Vagina (tissue), 2 donors: ENCODE results near the gene MRPS12. TPM values are rescaled to one million over a fixed set of nuclear protein-coding genes. Genes with fewer than 3 reads are reported as not detected.

ENCODE experiments used
- DNase-seq, 2 donors: peaks; one replicate each; pipeline ENCODE4 v3.0.0-alpha.2; 2017; ENCODE audit errors: extremely low spot score in 2 of 2
- H3K27ac ChIP-seq: fragments of 200-600 bp; sonication (generic); one replicate; pipeline ENCODE4 v1.5.1; 2019
- H3K27me3 ChIP-seq: fragments of 200-600 bp; sonication (generic); one replicate; pipeline ENCODE4 v1.5.1; 2019
- H3K36me3 ChIP-seq, 2 donors: fragments of 200-600 bp; sonication (generic); one replicate each; pipeline ENCODE4 v1.5.1; 2017 to 2019
- H3K4me1 ChIP-seq: fragments of 200-600 bp; sonication (generic); one replicate; pipeline ENCODE4 v1.5.1; 2019
- H3K4me3 ChIP-seq, 2 donors: fragments of 200-600 bp; sonication (generic); 1 replicate in 1 of 2; 2 replicates in 1 of 2; pipeline ENCODE4 v1.5.1; 2016 to 2019
- H3K9me3 ChIP-seq: fragments of 200-600 bp; sonication (generic); one replicate; pipeline ENCODE4 v1.5.1; 2019
- POLR2A ChIP-seq, 2 donors: fragments of 450-650 bp; IDR thresholded peaks; one replicate each; pipeline ENCODE4 v1.6.1; 2017; ENCODE audit warnings: antibody characterized with exemption in 2 of 2, mild to moderate bottlenecking in 2 of 2, moderate library complexity in 2 of 2
- POLR2AphosphoS5 ChIP-seq, 2 donors: sonication (generic); formaldehyde crosslinking; IDR thresholded peaks; one replicate each; pipeline ENCODE4 v1.9.0; 2017; ENCODE audit warnings: antibody characterized with exemption in 2 of 2, mild to moderate bottlenecking in 2 of 2, low read depth in 1 of 2; ENCODE audit not compliant: insufficient read depth in 1 of 2
- intact Hi-C: fragments of 100-400 bp; cut with DNase I; formaldehyde crosslinking; loops from one replicate; pipeline ENCODE4 v1.15.1; 2023
- total RNA-seq: library from RNA; depleted of rRNA; stranded (reverse); fragments of >200 nt; gene quantifications from one replicate; pipeline ENCODE4 v1.2.3, GENCODE V29; 2016
- TF ChIP-seq, protein P1 (sequence below), 3 experiments: fragments of 450-650 bp in 2 of 3; fragments of 200-600 bp in 1 of 3; sonication (generic) in 1 of 3; IDR thresholded peaks; one replicate each; pipeline ENCODE4 v1.5.1; 2017 to 2019; ENCODE audit warnings: antibody characterized with exemption in 3 of 3, mild to moderate bottlenecking in 2 of 3, moderate library complexity in 2 of 3

The MRPS12 gene
- total RNA-seq, 1 donor from 2014 or later: 44.7 TPM

DNA sequence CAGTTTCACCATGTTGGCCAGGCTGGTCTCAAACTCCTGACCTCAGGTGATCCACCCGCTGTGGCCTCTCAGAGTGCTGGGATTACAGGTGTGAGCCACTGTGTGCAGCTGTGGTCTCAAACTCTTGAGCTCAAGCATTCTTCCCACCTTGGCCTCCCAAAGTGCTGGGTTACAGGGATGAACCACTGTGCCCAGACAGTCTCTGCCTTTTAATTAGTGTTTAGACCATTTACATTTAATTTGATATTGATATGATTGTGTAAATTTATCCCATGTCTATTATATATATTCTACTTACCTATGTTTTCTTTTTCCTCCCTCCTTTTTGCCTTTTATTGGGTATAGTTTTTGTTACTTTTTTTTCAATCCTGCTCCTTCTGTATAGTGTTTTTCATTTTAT lies 29.1 kb upstream of the MRPS12 start:
- DNase-seq: no peak
- intact Hi-C loops: no loop called here
- Histone ChIP-seq H3K27me3 (no peaks in the 10 kb centered on the region), H3K9me3 (no peaks in the 10 kb centered on the region), H3K4me1 (peaks cover 35% of the 10 kb centered on the region), H3K36me3 (peaks cover 0 to 10% of the 10 kb centered on the region in 2 donors), H3K4me3 (no peak overlapping the region), H3K27ac (no peak overlapping the region)
- TF ChIP-seq POLR2A (IDR thresholded peaks at IDR 0.05) (no peak), POLR2AphosphoS5 (IDR thresholded peaks at IDR 0.05; ENCODE audit: insufficient read depth in 1 of 2, low read depth in 1 of 2) (no peak)
- TF ChIP-seq, protein P1, sequence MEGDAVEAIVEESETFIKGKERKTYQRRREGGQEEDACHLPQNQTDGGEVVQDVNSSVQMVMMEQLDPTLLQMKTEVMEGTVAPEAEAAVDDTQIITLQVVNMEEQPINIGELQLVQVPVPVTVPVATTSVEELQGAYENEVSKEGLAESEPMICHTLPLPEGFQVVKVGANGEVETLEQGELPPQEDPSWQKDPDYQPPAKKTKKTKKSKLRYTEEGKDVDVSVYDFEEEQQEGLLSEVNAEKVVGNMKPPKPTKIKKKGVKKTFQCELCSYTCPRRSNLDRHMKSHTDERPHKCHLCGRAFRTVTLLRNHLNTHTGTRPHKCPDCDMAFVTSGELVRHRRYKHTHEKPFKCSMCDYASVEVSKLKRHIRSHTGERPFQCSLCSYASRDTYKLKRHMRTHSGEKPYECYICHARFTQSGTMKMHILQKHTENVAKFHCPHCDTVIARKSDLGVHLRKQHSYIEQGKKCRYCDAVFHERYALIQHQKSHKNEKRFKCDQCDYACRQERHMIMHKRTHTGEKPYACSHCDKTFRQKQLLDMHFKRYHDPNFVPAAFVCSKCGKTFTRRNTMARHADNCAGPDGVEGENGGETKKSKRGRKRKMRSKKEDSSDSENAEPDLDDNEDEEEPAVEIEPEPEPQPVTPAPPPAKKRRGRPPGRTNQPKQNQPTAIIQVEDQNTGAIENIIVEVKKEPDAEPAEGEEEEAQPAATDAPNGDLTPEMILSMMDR (IDR thresholded peaks at IDR 0.05): no peak

DNA sequence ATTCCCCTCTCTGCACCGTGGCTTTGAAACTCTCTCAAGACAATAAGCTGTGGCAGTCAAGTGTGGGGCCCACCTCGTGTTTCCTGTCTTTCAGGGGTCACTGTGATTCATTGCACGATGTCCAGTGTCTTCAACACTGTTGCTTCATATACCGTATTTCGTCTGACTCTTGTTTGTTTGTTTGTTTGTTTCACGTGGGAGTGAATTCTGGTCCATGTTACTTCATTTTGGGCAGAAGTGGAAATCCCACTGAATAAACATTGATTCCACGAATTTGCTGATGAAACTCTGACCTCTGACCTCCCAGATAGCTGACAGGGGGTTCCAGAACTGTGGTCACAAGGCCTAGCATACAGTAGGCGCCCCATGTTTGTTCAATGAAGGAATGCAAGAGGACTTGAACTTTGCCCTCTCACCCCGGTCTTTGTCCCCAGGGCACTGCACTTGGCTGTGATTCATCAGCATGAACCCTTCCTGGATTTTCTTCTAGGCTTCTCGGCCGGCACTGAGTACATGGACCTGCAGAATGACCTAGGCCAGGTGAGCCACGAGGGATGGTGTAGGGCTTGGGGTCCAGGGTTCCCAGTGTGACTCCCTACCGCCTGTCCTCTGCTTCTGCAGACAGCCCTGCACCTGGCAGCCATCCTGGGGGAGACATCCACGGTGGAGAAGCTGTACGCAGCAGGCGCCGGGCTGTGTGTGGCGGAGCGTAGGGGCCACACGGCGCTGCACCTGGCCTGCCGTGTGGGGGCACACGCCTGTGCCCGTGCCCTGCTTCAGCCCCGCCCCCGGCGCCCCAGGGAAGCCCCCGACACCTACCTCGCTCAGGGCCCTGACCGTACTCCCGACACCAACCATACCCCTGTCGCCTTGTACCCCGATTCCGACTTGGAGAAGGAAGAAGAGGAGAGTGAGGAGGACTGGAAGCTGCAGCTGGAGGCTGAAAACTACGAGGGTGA lies 25.9 kb upstream of the MRPS12 start:
- intact Hi-C loops: no loop called here
- no peak overlapping the region for H3K4me3 ChIP-seq
- H3K4me1 ChIP-seq: peaks cover 16% of the 10 kb centered on the region
- DNase-seq: no peak
- TF ChIP-seq, protein P1 (IDR thresholded peaks at IDR 0.05): no peak
- no peak for TF ChIP-seq POLR2A (IDR thresholded peaks at IDR 0.05)
- TF ChIP-seq POLR2AphosphoS5 (IDR thresholded peaks at IDR 0.05; ENCODE audit: insufficient read depth in 1 of 2, low read depth in 1 of 2): no peak
- no peaks in the 10 kb centered on the region for H3K9me3 ChIP-seq
- H3K36me3 ChIP-seq: peaks cover 0 to 22% of the 10 kb centered on the region in 2 donors
- H3K27ac ChIP-seq: no peak overlapping the region
- no peaks in the 10 kb centered on the region for H3K27me3 ChIP-seq

DNA sequence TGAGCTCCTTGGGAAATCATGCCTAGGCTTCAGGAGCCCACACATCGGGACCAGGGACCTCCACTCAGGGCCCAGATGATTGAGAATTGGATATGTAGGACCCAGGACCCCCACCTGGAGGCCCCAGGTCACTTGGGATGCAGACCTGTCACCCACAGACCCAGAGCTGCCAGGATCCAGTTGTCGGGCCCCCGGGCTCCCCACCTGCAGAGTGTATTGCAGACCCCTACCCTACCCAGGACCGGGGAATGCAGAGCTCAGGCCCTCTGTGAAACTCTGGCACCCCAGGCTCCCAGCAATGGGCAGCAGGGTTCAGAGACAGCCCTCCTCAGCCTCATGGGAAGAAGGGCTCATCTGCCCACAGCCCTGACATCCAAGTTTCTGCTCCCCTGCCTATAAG lies 25.1 kb upstream of the MRPS12 start:
- Histone ChIP-seq H3K4me1 (peaks cover 11% of the 10 kb centered on the region), H3K4me3 (no peak overlapping the region), H3K27me3 (no peaks in the 10 kb centered on the region), H3K36me3 (peaks cover 0 to 22% of the 10 kb centered on the region in 2 donors), H3K27ac (no peak overlapping the region), H3K9me3 (no peaks in the 10 kb centered on the region)
- intact Hi-C loops: no loop called here
- no peak for DNase-seq
- TF ChIP-seq POLR2A (IDR thresholded peaks at IDR 0.05): no peak
- no peak for TF ChIP-seq POLR2AphosphoS5 (IDR thresholded peaks at IDR 0.05; ENCODE audit: insufficient read depth in 1 of 2, low read depth in 1 of 2)
- TF ChIP-seq, protein P1 (IDR thresholded peaks at IDR 0.05): no peak

DNA sequence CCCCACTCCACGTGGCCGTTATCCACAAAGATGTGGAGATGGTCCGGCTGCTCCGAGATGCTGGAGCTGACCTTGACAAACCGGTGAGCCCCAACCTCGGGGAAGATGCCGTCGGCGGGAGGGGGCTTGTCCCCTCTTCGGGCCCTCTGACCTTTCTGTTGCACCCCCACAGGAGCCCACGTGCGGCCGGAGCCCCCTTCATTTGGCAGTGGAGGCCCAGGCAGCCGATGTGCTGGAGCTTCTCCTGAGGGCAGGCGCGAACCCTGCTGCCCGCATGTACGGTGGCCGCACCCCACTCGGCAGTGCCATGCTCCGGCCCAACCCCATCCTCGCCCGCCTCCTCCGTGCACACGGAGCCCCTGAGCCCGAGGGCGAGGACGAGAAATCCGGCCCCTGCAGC lies 23.5 kb upstream of the MRPS12 start:
- no peaks in the 10 kb centered on the region for H3K9me3 ChIP-seq
- peaks cover 0 to 22% of the 10 kb centered on the region in 2 donors for H3K36me3 ChIP-seq
- no peak for DNase-seq
- no peaks in the 10 kb centered on the region for H3K27me3 ChIP-seq
- TF ChIP-seq POLR2AphosphoS5 (IDR thresholded peaks at IDR 0.05; ENCODE audit: insufficient read depth in 1 of 2, low read depth in 1 of 2) (no peak), POLR2A (IDR thresholded peaks at IDR 0.05) (no peak)
- TF ChIP-seq, protein P1 (IDR thresholded peaks at IDR 0.05): no peak
- H3K27ac ChIP-seq: no peak overlapping the region
- H3K4me1 ChIP-seq: no peaks in the 10 kb centered on the region
- no peak overlapping the region for H3K4me3 ChIP-seq
- intact Hi-C loops: no loop called here

DNA sequence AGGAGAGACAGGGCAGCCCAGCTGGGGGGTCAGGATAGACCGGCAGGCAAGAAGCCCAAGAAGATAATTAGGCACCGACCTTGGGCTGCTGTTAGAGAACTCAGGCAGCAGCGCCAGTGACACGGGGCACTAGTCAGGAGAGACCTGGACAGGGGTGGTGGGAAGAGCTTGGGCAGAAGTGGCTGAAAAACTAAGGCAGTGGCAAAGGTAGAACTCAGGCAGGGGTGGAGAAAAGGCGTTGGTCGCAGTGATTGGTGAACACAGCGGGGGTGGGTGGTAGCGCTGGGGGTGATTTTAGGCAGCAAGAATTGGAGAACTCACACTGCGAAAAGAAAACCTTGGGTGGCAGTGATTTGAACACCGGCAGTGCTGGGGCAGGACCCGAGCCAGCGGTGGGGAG lies 23.1 kb upstream of the MRPS12 start:
- Histone ChIP-seq H3K9me3 (no peaks in the 10 kb centered on the region), H3K27me3 (no peaks in the 10 kb centered on the region), H3K4me1 (no peaks in the 10 kb centered on the region), H3K36me3 (peaks cover 0 to 22% of the 10 kb centered on the region in 2 donors), H3K4me3 (no peak overlapping the region), H3K27ac (no peak overlapping the region)
- no peak for DNase-seq
- TF ChIP-seq POLR2A (IDR thresholded peaks at IDR 0.05) (no peak), POLR2AphosphoS5 (IDR thresholded peaks at IDR 0.05; ENCODE audit: insufficient read depth in 1 of 2, low read depth in 1 of 2) (no peak)
- TF ChIP-seq, protein P1 (IDR thresholded peaks at IDR 0.05): no peak
- intact Hi-C loops: no loop called here
